Cardiac septum (tissue), 1 donor: Measurements from ENCODE around the gene TCTA. TPM values are rescaled to one million over a fixed set of nuclear protein-coding genes. Genes with fewer than 3 reads are reported as not detected.
"Not testable (repeated sequence)": the region's sequence is repeated elsewhere in the genome, so short reads cannot be mapped to it uniquely, and the experiment has no call there.

Experiments used
- DNase-seq: peaks from one replicate; pipeline ENCODE4 v3.0.0-alpha.2; 2020; ENCODE audit warnings: low spot score
- intact Hi-C: fragments of 100-400 bp; cut with DNase I; formaldehyde crosslinking; loops from one replicate; pipeline ENCODE4 v1.14.0; 2022
- long read RNA-seq: library from polyadenylated mRNA; unstranded; transcript quantifications from one replicate; pipeline ENCODE4 v2.0.0, GENCODE V29; 2021
- total RNA-seq: library from RNA; stranded (reverse); fragmentation: NEBNext Ultra II Directional; extraction: Animal tissue kit (Norgen Biotek cat#: 25700); gene quantifications from one replicate; pipeline ENCODE4 v1.2.1, GENCODE V29; 2021
- donor health status: DM: no; HTN: no; CAD: no.

The TCTA gene
- total RNA-seq, result 26.5 TPM
- long read RNA-seq, transcript TCTA-201 (3 exons, 2,146 nt), result major isoform, 23 of 32 reads
- long read RNA-seq, partial matches to known transcripts, result 8 of 32 reads
- long read RNA-seq, other reads (novel, unspliced or antisense), result 1 of 32 reads

DNA sequence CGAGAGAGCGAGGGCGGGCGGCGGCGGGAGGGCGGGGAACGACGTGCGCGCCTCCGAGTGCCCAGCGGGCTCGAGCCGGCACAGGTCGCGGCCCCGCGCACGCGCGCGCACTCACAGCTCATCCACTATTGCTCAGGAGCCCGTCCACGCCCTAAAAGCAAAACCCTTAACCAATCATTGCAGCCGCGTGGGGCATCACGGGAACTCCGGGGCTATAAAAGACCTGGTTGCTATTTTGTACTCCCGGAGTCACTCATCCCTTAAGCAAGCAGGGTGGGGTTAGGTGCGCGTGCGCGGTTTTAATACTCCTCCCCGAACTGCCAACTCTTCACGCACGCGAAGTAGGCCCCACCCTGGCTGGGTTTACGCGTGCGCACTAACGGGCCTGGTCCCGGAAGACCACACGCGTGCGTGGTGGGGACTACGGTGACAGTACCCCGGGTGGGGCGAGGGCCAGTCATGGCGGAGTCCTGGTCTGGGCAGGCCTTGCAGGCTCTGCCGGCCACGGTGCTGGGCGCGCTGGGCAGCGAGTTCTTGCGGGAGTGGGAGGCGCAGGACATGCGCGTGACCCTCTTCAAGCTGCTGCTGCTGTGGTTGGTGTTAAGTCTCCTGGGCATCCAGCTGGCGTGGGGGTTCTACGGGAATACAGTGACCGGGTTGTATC, at the start of gene TCTA, which contains the start of gene RHOA:
Gene TCTA, plus strand, starts transcription at position 456 of the 664 bp plus-strand sequence. Its CDS starts 4 bp downstream, at position 460.
Gene RHOA, minus strand, starts transcription at position 9 of the 664 bp plus-strand sequence. CDS start 36,387 bp downstream, outside the sequence.
- intact Hi-C loops, result loop anchor here (1.0 to 5.0 kb wide), 4 partner anchors 17 to 70 kb away; partner anchors contain the start of genes DAG1, GPX1, NICN1 and USP4
- peak; percentile 99 for DNase-seq

- intact Hi-C loops, result no loop called here
- DNase-seq, result no peak
These were observed 49.7 kb upstream of the TCTA start for GRCh38 chr3:49362561-49362960.

DNA sequence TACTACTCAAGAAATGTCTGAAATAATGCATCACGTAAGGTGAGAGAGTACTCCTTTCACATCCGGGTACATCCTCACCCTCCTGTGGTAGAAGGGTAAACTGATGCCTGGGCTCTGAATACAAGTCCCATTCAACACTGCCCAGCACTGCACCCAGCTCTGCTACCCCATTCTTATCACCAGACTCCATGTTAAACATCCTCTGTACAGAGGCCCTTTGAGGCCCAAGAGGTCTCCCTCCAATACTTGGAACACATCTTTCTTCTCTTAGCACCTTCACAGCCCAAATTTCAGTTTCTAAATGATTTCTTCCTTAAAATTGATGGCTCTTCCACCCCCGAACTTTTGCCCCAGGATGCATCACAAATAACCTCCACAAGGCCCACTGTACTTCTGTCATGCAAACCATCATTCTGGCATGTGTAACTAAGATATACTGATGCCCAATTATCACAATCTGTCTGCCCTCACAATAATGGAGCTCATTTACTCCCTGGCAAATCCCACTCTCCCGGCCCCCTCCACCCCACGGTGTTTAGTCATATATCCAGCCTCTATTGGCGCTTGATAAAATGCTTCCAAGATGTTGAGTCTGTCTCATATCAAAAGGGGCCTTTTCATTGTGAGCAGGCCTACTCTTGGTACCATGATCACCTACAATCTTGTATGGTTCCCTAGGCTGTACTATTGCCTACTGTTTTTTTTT, 41.5 kb upstream of the TCTA start:
- intact Hi-C loops, result no loop called here
- no peak for DNase-seq

DNA sequence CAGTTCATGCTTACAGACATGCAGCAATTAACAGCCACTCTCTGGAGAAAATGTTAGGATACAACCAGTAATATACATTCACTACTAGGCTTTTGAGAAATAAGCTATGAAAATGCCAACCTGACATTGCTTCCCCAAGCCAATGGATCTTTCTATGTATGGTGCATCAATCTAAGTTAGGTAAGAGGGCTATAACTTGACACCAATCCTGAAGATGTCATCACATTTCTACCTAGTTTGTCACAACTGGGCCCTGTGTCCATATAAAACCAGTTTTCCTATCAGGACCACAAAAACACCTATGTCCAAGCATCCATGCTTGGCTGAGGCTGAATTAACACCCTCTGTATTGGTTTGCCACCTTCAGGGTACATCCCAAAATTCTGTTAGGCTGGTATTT, 40.3 kb upstream of the TCTA start:
- intact Hi-C loops, result no loop called here
- DNase-seq, result no peak

DNA sequence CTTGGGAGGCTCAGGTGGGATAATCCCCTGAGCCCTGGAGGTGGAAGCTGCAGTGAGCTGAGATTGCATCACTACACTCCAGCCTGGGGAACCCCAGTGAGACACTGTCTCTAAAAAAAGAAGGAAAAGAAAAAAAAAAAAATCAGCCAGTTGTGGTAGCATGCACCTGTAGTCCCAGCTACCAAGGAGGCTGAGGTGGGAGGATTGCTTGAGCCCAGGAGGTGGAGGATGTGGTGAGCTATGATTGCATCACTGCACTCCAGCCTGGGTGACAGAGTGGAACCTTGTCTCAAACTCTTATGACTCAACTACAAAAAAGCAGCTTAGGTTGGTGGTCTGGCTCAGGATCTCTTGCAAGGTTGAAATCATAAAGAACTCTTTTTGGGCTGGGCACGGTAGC, 34.7 kb upstream of the TCTA start:
- DNase-seq, result no peak
- intact Hi-C loops, result no loop called here

DNA sequence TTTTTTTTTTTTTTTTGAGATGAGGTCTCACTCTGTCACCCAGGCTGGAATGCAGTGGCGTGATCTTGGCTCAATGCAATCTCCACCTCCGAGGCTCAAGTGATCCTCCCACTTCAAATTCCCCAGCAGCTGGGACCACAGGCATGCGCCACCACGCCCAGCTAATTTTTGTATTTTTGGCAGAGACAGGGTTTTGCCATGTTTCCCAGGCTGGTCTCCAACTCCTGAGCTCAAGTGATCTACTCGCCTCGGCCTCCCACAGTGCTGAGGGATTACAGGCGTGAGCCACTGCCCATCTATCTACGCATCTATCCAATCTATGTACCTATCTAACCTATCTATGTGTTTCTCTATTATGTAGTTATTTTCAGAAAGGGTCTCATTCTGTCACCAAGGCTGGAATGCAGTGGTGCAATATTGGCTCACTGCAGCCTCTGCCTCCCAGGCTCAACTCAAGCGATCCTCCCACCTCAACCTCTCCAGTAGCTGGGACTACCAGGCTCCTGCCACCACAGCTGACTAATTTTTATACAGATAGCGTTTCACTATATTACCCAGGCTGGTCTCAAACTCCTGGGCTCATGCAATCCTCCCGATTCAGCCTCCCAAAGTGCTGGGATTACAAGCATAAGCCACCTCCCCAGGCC, 33.9 kb upstream of the TCTA start:
- intact Hi-C loops, result no loop called here

GRCh38 chr3:49383387-49383786, 28.8 kb upstream of the TCTA start:
- no peak for DNase-seq
- intact Hi-C loops, result no loop called here

More for the DNA sequence above, 33.9 kb upstream of the TCTA start:
- no peak for DNase-seq

- no peak for DNase-seq
- intact Hi-C loops, result no loop called here
These were observed 26.6 kb upstream of the TCTA start for GRCh38 chr3:49385617-49386016.

DNA sequence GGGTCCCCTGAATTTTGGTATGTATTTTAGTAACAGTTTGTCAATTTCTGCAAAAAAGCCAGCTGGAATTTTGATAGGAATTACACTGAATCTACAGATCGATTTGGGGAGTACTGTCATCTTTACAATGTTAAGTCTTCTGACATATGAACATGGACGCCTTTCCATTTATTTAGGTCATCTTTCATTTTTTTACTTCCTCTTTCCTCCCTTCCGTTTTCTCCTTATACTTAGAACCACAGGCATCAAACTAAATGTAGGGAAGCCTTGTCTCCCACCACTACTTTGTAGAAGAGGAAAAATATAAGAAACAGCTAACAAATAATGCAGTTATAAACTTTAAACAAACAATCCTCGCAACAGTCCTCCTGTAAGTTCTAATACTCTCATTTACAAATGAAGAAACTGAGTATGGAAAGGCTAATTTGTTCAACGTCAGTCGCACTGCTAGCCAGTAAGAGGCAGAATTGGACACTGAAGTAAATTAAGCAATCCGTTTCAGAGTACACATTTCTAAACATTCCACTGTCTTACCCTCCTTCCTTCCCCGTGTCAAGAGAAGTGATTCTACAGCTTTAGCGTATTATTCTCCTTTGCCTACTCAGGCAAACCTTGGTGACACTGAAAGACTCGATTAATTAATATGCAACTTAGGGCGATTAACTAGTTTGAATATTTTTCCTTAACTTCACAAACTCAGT, 26.0 kb upstream of the TCTA start:
- intact Hi-C loops, result no loop called here
- no peak for DNase-seq

DNA sequence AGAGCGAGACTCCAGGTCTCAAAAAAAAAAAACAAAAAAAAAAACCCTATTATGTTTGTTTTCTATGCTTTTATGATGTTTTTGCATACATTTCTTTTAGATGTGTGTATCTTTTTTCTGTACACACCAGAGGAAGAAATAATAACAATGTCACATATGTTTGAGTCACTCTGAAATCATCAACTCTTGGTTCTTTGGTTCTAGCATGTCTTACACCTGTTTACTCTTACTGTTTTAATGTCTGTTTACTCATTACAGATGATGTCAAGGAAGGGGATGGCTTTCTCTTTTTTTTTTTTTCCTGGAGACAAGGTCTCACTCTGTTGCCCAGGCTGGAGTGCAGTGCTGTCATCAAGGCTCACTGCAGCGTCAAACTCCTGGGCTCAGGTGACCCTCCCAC, 24.5 kb upstream of the TCTA start:
- intact Hi-C loops, result no loop called here
- no peak for DNase-seq

- DNase-seq, result no peak
- intact Hi-C loops, result no loop called here
These were observed 23.9 kb upstream of the TCTA start for GRCh38 chr3:49388289-49388820.

DNA sequence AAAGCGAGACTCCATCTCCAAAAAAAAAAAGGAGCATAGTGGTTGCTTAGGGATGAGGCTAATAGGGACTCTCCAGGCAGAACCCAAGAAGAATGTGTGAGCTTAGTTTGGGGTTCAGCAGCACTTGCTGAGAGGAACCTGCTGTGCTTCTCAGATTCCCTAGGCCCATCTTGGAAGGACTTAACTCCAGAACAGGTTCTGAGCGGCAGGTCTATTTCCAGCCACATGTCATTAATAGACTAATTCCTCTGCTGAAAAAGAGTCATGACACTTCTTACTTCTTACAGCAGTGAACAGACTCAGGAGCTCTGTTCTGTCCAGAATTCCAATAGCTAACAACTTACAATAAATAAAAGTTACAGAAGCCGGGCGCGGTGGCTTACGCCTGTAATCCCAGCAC, 22.9 kb upstream of the TCTA start:
- intact Hi-C loops, result no loop called here
- DNase-seq, result no peak

DNA sequence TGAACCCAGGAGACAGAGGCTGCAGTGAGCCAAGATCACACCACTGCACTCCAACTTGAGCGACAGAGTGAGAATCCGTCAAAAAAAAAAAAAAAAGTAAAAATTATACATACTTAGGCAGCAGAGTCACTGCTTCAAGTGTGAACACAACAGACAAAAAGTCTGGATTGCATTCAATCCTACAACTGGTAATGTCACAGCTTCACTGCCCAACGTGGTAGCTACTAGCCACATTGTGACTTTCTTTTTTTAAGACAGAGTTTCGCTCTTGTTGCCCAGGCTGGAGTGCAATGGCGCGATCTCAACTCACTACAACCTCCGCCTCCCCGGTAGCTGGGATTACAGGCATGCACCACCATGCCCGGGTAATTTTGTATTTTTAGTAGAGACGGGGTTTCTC, 20.9 kb upstream of the TCTA start:
- DNase-seq, intact Hi-C loops: not testable (repeated sequence)

GRCh38 chr3:49397470-49397869, 14.8 kb upstream of the TCTA start:
- intact Hi-C loops, result no loop called here
- no peak for DNase-seq

DNA sequence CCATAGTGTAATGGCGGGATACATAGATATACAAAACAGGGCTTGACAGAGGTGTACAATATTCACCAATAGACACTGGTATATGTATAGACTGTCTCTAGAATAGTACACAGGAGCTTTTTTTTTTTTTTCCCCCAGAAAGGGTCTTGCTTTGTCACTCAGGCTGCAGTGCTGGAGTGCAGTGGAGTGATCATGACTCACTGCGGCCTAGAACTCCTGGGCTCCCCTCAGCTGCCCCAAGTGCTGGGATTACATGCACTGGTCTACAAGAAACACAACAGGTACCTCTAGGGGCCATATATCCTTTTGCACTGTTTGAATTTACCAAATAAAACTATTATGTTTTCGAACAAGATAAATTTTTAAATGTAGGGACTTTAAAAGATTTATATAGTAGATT, 12.8 kb upstream of the TCTA start:
- no peak for DNase-seq
- intact Hi-C loops, result no loop called here

DNA sequence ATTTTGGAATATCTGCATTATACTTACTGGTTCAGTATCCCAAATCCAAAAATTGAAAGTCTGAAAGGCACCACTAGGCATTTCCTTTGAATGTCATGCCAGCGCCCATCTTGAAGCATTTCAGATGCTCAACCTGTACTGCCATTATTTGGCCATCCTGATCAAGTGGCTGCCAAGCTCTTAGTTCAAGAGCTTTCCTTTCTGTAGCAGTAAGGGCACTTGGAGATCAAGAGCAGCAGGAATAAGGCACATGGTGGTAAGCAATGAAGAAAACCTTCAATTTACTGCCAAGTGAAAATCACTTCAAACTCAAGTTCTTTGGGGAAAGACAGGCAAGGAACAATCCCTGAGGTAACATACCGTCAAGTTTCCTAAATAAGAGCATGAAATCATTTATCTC, 10.5 kb upstream of the TCTA start:
- intact Hi-C loops, result no loop called here
- DNase-seq, result no peak

GRCh38 chr3:49403891-49404290, 8.3 kb upstream of the TCTA start:
- DNase-seq, result no peak

GRCh38 chr3:49405570-49405969, 6.7 kb upstream of the TCTA start:
- intact Hi-C loops, DNase-seq: not testable (repeated sequence)

More at GRCh38 chr3:49403891-49404290, 8.3 kb upstream of the TCTA start:
- intact Hi-C loops, result no loop called here
